OCI-LY3 (cell line): ENCODE measurements around the gene PXK.

Experiments used
- EZH2phosphoT487 ChIP-seq: fragments of 200-600 bp; shearing (Covaris generic); IDR thresholded peaks from 2 replicates; pipeline ENCODE4 v1.6.1; 2018; ENCODE audit warnings: antibody characterized with exemption, mixed run types, low read depth
- TF ChIP-seq, protein P1 (sequence below): fragments of 200-600, 300-600 bp; sonication (generic); IDR thresholded peaks from 2 replicates; pipeline ENCODE4 v1.5.1; 2014; ENCODE audit warnings: antibody characterized with exemption, low read length, low read depth

DNA sequence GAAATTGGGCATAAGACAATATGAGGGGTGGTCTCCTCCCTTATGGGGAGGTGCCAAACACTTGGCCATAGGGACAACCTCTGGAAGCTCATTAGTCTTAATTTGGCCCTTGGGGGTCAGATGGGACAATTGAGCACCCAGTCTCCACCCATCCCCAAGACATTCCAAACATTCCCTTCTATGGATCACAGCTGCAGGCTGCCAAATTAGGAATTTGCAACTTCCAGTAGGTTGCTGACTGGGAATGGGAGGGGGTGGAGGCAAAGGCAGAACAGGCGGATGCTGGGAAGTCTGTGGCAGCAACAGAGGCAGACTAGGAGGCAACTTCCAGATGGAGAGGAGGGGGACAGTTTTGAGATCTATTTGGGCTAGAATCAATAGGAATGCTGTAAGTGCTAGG, 102.3 kb downstream of the PXK start:
- TF ChIP-seq, protein P1, sequence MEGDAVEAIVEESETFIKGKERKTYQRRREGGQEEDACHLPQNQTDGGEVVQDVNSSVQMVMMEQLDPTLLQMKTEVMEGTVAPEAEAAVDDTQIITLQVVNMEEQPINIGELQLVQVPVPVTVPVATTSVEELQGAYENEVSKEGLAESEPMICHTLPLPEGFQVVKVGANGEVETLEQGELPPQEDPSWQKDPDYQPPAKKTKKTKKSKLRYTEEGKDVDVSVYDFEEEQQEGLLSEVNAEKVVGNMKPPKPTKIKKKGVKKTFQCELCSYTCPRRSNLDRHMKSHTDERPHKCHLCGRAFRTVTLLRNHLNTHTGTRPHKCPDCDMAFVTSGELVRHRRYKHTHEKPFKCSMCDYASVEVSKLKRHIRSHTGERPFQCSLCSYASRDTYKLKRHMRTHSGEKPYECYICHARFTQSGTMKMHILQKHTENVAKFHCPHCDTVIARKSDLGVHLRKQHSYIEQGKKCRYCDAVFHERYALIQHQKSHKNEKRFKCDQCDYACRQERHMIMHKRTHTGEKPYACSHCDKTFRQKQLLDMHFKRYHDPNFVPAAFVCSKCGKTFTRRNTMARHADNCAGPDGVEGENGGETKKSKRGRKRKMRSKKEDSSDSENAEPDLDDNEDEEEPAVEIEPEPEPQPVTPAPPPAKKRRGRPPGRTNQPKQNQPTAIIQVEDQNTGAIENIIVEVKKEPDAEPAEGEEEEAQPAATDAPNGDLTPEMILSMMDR: no peak
- TF ChIP-seq EZH2phosphoT487: no peak
